Activated CD4-positive, alpha-beta T cell treated with anti-CD3 and anti-CD28 coated beads, Interleukin-2, Interleukin-4, amounts not matched to agents 100 ng/mL and 50 ng/mL, durations not matched to agents 16 hours and 8 hours (primary cell): Measurements from ENCODE around the gene C1QTNF1.

Experiments used
- DNase-seq: peaks from one replicate; pipeline ENCODE4 v3.0.0-alpha.2; 2020; ENCODE audit warnings: low spot score

The C1QTNF1 gene

GRCh38 chr17:79093270-79093669 is 69.3 kb downstream of the C1QTNF1 start:
- DNase-seq, result no peak

- DNase-seq, result no peak
Measured at GRCh38 chr17:79094261-79094660, 70.3 kb downstream of the C1QTNF1 start.

GRCh38 chr17:79095345-79096055 is 71.5 kb downstream of the C1QTNF1 start:
- no peak for DNase-seq

- no peak for DNase-seq
Measured at GRCh38 chr17:79096477-79096876, 72.5 kb downstream of the C1QTNF1 start.

- DNase-seq, result no peak
Measured at GRCh38 chr17:79097226-79098055, 73.5 kb downstream of the C1QTNF1 start.

GRCh38 chr17:79098282-79098867 is 74.4 kb downstream of the C1QTNF1 start:
- DNase-seq, result no peak
